Measurements from ENCODE around the gene CCDC85C.

DNA sequence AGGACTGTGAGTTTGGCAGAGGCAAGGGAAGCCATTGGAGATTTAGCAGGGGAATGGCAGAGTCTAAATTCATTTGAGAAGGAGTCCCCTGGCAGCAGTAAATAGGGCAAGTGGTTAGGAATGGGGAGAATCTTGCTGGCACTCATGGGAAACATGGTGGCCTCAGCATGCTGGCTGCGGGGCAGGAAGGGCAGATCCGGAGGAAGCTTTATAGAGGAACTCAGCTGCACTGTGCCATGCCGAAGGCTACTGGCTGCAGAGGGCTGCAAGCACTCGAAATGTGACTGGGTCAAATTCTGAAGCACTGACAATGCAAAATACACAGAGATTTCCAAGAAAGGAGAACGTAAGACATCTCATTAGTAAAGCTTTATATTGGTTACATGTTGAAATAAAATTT lies 98.9 kb downstream of the CCDC85C start:
- TF ChIP-seq, protein P1, sequence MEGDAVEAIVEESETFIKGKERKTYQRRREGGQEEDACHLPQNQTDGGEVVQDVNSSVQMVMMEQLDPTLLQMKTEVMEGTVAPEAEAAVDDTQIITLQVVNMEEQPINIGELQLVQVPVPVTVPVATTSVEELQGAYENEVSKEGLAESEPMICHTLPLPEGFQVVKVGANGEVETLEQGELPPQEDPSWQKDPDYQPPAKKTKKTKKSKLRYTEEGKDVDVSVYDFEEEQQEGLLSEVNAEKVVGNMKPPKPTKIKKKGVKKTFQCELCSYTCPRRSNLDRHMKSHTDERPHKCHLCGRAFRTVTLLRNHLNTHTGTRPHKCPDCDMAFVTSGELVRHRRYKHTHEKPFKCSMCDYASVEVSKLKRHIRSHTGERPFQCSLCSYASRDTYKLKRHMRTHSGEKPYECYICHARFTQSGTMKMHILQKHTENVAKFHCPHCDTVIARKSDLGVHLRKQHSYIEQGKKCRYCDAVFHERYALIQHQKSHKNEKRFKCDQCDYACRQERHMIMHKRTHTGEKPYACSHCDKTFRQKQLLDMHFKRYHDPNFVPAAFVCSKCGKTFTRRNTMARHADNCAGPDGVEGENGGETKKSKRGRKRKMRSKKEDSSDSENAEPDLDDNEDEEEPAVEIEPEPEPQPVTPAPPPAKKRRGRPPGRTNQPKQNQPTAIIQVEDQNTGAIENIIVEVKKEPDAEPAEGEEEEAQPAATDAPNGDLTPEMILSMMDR (IDR thresholded peaks at IDR 0.05) = no peak
- no peak for TF ChIP-seq POLR2AphosphoS5 (IDR thresholded peaks at IDR 0.05)
- no peak for TF ChIP-seq POLR2A (IDR thresholded peaks at IDR 0.05)
- TF ChIP-seq EP300 (IDR thresholded peaks at IDR 0.05) = no peak
